ENCODE results near the gene OR2G6.
"Not testable (repeated sequence)": the region's sequence is repeated elsewhere in the genome, so short reads cannot be mapped to it uniquely, and the experiment has no call there.

OR2G6 gene

DNA sequence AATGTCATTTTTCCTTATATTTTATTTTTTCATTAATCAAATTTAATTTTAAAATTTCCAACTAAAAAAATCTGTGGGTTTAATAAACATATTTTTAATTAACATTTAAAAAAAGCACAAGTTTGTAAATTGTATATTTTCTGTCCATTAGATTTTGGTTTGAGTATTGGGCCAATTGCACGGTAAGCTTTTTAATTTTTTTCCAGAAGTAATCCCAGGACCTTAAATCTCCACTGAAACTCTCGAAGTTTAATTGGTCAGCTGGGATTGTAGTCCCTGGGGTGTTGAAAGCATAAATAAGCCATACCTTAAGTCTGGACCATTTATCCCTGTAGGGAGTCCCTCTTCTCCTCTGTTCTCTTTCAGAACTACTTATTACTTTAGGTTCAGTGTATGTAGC lies at the start of gene OR2G6:
OR2G6 (plus strand) TSS at position 301 of the 400 bp plus-strand sequence. CDS start 13,574 bp downstream, outside the sequence.
- DNase-seq: not testable (repeated sequence)

DNA sequence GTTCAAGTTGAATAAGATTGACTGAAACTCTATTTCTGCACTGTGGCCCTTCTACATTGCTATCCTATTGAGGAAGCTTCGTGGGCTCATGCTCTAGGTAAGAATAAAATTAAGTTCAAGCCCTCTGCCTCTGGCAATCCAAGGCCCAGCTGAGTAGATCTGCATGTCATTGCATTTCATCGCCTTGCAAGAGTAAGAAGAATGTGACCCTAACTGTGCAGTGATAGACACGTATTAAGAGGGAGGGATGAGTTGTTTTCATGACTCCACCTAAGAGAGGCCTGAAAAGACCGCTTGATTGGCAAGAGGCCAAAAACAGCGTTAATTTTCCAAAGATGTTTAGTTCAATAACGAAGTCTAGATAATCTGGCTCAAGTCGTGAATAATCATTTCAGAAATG lies 48.8 kb upstream of the OR2G6 start:
- DNase-seq: not testable (repeated sequence)

DNA sequence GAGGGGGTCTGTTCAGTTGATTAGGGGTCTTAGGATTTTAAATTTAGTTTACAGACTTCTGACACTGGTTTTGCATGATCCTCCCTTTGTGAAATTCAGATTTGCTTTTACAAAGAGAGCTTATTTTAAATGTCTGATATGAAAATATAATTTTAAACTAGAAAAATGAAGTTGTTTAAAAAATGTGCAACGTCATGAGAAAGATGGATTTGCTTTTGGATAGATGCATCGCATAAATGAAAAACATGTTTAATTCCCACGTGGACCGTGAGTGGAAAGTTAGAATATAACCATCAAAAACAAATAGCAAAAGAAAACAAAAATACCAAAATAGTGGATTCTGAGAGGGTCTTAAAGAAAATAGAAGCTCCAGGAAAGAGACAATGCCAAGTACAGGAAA lies 36.7 kb upstream of the OR2G6 start:
- no peak for DNase-seq

DNA sequence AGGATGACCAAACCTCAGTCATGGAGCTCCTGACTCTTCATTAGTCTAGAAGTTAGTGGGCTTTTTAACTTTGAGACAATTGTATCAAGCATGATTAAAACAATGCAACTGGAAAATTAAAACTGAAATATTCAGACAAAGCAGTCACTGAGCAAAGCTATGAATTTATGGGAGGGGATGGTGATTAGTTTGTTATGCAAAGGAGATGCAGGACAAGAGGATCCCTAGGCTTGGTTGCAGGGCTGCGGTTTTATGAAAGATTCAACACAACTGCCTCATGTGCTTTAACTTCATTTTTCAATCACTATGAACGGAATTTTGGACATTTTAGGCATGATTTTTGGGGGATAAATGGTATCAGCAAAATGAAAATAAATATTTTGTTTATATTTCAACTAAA lies 35.8 kb upstream of the OR2G6 start:
- not testable (repeated sequence) for DNase-seq

DNA sequence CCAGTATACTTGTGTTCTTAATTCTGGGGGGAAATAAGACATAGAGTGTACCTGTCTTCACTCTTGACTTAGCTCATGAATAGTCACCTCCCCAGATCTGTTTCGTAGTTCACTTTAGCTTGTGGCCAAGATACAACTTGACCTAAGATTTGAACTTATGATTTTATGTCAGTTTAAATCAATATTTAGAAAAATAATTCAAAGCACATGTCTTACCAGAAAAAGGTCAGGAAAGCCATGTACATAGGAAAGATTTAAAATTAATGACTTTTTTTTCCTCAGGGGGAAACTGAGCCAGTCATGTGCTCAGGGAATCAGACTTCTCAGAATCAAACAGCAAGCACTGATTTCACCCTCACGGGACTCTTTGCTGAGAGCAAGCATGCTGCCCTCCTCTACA lies 34.8 kb upstream of the OR2G6 start, which contains the start of gene OR2T3:
OR2T3 (plus strand) TSS at position 301 of the 400 bp plus-strand sequence; CDS start at position 301, 0 bp downstream.
- DNase-seq: not testable (repeated sequence)

DNA sequence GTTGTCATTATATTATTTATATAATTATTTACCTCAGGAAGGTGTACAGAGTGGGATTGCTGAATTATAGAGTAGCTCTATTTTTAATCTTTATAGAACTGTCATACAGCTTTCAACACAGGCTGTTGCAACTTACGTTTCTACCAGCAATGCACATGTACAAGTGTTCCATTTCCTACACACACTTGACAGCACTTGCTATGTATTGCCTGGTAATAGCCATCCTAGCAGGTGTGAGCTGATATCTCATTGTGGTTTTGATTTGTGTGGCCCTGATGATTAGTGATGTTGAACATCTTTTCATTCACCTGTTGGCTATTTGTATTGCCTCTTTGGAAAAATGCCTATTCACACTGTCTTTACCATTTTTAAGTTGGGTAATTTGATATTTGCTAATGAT lies 32.2 kb upstream of the OR2G6 start:
- DNase-seq: not testable (repeated sequence)

DNA sequence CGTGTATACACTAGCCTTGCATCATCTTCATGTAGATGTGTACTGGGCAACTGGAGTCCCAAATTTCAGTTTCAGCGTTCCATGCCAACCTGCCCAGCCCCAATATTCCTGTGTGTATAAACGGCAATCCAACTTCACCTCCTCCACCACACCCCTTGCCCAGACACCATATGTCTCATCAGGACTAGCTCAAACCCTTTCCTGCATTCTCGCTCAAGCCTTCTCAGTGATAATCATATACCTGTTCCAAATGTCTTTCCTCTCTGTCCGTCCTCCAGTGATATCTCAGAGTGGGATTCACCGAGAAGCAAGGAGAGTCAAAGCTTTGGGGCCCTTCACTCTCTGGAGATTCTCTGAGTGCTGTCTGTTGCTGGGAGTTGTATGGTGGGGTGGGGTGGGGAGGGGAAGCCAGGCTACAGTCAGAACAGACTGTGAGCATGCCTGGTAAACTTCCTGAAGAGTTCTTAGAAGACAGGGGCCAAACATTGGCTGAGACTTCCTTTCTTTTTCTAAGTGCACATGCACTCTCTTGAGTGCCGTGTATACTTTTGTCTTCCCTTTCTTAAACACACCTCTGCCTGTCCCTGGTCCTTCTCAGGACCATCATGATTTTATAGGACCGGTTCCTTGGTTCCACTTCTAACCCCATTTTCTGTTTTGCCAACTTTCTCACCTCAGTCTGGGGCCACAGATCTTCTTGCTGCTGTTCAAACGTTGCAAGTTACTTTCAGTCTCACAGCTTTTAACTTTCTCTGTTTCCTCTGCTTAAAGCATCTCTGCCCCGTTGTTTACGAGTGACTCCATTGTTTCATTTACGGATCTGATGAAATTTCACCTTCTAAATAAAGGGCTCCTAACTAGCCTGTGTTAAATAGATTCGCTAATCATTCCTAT lies 25.9 kb upstream of the OR2G6 start:
- not testable (repeated sequence) for DNase-seq

DNA sequence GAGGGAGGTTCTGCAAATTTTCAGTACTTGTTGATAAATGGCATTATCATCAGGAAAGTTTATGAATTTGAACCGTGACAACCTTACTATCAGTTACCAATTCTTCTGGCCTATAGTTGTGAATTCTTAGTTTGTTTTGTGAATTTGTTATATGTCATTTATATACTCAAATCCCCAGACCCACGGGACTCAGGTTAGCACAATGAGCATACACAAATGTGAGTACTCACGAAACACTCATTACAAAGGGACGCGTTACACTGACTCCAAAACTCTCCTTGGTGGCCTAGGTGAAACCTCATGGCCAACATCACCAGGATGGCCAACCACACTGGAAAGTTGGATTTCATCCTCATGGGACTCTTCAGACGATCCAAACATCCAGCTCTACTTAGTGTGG lies 19.6 kb upstream of the OR2G6 start, which contains the start of gene OR2T5:
OR2T5 (plus strand) TSS at position 301 of the 400 bp plus-strand sequence; CDS start at position 301, 0 bp downstream.
- DNase-seq: not testable (repeated sequence)

DNA sequence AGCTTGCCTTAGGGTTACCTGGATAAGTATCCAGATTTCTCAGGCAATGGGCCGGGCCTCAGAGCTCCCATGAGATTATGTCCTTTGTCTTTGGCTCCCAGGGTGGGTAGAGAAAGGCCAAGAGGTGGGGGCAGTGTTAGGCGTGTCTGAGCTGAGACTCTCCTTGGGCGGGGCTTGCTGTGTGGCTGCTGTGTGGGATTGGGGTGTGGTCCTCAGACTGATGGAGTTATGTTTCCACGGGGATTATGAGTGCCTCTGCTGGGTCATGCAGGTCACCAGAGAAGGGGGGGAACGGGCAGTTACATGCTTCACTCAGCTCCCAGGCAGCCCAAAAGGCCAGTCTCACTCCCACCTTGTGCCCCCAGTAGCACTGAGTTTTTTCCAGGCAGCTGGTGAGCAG lies 11.2 kb upstream of the OR2G6 start:
- DNase-seq: not testable (repeated sequence)

DNA sequence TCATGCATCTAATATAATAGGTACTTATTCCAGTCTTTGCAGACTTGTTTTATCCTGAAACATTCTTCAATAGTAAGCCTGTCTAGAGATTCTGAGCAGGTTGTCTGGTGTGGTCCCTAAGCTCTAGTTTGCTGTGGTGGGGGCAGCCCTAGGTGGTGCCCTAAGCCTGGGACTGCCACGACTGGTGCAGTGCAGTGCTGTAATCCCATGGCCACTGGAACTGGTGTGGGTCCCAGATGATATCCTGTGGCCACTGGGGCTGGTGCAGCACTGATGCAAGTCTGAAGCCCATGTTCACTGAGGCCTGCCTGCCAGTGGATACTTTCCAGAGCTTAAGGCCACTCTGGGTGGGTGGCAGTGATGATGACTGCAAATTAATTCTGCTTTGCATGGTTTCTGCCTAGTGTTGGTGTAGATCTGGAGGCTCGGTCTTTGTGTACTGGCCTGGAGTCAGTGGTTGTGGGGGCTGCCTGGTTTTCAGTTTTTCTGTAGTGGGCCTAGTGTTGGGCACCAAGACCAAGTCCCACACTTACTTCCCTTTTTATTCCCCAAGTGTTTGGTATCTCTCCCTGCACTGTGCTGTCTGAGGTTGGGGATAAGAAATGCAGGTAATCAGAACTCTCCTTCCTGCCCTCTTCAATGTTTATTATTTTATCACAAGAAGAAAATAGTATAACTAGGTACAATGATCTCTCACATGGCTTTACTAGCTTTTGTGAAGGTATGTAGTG lies 7.4 kb upstream of the OR2G6 start:
- not testable (repeated sequence) for DNase-seq

DNA sequence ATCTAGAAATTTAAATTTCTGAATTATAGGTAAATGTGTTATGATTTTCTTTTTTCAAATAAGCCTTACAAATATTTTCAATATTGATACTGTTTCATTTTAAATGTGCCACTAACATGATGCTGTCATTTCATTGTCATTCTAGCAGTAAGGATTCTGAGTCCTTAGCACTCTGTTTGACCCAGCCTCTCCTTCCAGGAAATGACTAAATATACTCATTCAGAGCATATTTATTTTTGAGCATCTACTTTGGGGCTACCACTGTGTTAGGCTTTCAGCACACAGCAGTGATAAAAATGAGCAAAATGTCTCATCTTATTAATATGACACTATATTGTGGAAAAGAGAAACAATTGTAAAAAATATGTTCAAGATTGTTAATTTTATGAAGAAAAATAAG lies 2.3 kb downstream of the OR2G6 start:
- DNase-seq: not testable (repeated sequence)

DNA sequence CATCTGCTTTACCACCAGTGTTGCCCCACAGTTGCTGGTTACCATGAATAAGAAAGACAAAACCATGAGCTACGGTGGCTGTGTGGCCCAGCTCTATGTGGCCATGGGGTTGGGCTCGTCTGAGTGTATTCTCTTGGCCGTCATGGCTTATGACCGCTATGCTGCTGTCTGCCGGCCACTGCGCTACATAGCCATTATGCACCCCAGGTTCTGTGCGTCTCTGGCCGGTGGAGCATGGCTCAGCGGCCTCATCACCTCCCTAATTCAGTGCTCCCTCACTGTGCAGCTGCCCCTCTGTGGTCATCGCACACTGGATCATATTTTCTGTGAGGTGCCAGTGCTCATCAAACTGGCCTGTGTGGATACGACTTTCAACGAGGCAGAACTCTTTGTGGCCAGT lies 14.0 kb downstream of the OR2G6 start:
- DNase-seq: no peak

DNA sequence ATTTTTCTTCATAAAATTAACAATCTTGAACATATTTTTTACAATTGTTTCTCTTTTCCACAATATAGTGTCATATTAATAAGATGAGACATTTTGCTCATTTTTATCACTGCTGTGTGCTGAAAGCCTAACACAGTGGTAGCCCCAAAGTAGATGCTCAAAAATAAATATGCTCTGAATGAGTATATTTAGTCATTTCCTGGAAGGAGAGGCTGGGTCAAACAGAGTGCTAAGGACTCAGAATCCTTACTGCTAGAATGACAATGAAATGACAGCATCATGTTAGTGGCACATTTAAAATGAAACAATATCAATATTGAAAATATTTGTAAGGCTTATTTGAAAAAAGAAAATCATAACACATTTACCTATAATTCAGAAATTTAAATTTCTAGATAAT lies 29.6 kb downstream of the OR2G6 start:
- DNase-seq: not testable (repeated sequence)

DNA sequence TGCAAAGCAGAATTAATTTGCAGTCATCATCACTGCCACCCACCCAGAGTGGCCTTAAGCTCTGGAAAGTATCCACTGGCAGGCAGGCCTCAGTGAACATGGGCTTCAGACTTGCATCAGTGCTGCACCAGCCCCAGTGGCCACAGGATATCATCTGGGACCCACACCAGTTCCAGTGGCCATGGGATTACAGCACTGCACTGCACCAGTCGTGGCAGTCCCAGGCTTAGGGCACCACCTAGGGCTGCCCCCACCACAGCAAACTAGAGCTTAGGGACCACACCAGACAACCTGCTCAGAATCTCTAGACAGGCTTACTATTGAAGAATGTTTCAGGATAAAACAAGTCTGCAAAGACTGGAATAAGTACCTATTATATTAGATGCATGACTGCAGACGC lies 39.5 kb downstream of the OR2G6 start:
- DNase-seq: not testable (repeated sequence)

DNA sequence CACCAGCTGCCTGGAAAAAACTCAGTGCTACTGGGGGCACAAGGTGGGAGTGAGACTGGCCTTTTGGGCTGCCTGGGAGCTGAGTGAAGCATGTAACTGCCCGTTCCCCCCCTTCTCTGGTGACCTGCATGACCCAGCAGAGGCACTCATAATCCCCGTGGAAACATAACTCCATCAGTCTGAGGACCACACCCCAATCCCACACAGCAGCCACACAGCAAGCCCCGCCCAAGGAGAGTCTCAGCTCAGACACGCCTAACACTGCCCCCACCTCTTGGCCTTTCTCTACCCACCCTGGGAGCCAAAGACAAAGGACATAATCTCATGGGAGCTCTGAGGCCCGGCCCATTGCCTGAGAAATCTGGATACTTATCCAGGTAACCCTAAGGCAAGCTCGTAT lies 43.2 kb downstream of the OR2G6 start:
- DNase-seq: not testable (repeated sequence)

DNA sequence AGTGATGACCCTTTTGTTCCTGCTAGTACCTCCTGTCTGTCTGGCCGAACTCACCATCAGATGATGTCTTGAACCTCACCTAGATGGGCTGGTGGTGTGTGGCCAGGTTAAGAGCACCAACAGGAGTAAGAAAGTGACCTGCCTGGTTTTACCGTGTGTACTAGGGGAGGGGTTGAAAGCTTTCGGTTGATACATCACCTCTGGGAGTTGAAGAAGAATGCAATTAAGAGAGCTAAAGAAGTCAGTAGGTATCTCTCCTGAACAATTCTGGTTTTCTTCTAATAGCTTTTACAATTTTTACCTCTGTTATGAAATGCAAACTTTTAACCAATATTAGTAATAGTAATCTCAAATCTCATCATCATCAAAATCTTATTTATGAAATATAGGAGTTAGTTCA lies 54.8 kb downstream of the OR2G6 start, which contains the start of gene OR2T29:
OR2T29 (minus strand) TSS at position 101 of the 400 bp plus-strand sequence. CDS start 3,281 bp downstream, outside the sequence.
- DNase-seq: not testable (repeated sequence)

DNA sequence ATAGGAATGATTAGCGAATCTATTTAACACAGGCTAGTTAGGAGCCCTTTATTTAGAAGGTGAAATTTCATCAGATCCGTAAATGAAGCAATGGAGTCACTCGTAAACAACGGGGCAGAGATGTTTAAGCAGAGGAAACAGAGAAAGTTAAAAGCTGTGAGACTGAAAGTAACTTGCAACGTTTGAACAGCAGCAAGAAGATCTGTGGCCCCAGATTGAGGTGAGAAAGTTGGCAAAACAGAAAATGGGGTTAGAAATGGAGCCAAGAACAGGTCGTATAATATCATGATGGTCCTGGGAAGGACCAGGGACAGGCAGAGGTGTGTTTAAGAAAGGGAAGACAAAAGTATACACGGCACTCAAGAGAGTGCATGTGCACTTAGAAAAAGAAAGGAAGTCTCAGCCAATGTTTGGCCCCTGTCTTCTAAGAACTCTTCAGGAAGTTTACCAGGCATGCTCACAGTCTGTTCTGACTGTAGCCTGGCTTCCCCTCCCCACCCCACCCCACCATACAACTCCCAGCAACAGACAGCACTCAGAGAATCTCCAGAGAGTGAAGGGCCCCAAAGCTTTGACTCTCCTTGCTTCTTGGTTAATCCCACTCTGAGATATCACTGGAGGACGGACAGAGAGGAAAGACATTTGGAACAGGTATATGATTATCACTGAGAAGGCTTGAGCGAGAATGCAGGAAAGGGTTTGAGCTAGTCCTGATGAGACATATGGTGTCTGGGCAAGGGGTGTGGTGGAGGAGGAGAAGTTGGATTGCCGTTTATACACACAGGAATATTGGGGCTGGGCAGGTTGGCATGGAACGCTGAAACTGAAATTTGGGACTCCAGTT lies 57.9 kb downstream of the OR2G6 start:
- DNase-seq: not testable (repeated sequence)

DNA sequence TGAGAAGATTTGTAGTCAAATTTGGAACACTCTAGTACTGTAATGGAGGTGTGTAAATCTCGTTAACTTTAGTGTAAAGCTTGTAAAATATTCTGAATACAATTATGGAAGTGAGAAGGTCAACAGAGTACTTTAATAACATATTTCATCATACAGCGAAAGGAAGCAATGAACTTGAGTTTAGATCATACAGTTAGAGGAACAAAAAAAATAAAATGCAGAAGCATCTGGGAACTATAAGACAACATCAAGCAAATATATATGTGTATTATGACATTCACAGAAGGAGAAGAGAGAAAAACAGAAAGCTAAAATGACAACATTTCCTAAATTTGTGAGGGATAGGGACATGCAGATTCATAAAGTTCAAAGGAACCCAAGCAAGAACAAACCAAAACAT lies 61.2 kb downstream of the OR2G6 start:
- DNase-seq: not testable (repeated sequence)

DNA sequence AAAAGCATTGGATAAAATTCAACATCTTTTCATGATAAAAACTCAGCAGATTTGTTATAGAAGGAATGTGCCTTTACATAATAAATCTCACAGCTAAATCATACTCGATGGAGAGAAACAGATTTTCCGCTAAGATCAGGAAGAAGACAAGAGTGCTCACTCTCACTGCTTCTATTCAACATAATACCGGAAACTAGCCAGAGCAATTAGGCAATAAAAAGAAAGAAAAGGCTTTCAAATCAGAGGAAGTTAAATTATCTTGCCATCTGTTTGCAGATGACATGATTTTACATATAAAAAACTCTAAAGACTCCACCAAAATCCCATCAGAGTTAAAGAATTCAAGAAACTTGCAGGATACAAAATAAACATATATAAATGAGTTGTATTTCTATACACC lies 62.9 kb downstream of the OR2G6 start:
- DNase-seq: not testable (repeated sequence)

DNA sequence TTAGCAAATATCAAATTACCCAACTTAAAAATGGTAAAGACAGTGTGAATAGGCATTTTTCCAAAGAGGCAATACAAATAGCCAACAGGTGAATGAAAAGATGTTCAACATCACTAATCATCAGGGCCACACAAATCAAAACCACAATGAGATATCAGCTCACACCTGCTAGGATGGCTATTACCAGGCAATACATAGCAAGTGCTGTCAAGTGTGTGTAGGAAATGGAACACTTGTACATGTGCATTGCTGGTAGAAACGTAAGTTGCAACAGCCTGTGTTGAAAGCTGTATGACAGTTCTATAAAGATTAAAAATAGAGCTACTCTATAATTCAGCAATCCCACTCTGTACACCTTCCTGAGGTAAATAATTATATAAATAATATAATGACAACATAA lies 64.2 kb downstream of the OR2G6 start:
- not testable (repeated sequence) for DNase-seq

DNA sequence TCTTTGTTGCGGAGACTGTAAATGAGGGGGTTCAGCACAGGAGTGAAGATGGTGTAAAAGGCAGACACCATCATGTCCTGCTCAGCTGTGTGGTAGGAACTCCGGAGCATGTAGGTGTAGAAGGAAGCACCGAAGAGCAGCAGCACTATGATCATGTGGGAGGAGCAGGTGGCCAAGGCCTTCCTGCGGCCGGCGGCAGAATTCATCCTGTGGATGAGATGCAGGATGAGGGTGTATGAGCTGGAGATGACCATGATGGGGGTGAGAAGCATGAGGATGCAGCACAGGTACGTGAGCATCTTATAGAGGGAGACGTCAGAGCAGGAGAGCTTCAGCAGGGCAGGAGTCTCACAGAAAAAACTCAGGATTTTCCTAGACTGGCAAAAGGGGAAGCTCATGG lies 66.0 kb downstream of the OR2G6 start:
- DNase-seq: not testable (repeated sequence)

DNA sequence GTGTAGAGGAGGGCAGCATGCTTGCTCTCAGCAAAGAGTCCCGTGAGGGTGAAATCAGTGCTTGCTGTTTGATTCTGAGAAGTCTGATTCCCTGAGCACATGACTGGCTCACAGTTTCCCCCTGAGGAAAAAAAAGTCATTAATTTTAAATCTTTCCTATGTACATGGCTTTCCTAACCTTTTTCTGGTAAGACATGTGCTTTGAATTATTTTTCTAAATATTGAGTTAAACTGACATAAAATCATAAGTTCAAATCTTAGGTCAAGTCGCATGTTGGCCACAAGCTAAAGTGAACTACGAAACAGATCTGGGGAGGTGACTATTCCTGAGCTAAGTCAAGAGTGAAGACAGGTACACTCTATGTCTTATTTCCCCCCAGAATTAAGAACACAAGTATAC lies 66.8 kb downstream of the OR2G6 start, which contains the start of gene OR2T34:
OR2T34 (minus strand) TSS at position 101 of the 400 bp plus-strand sequence; CDS start at position 101, 0 bp downstream.
- not testable (repeated sequence) for DNase-seq
